IMR-90 (cell line): ENCODE results near the gene GRID1. TPM values are rescaled to one million over a fixed set of nuclear protein-coding genes. Genes with fewer than 3 reads are reported as not detected.

Experiments used
- ATAC-seq: fragments of 200-7000 bp; cut with Tn5 transposase; 2 replicates; pipeline ENCODE4 v1.9.1; 2020; ENCODE audit warnings: low read depth, mild to moderate bottlenecking, moderate library complexity
- BruUV-seq: library from RNA; stranded (reverse); fragments of 400-500 nt; replicated peaks from 2 replicates; lab custom pipeline; 2021; lab: Mats Ljungman, UMichigan
- CTCF ChIA-PET: fragments of 300-600 bp; formaldehyde crosslinking; extraction: SDS; loops from one replicate; lab custom pipeline; 2021; ENCODE audit warnings: antibody characterized with exemption; lab: Yijun Ruan, JAX
- POLR2A ChIA-PET: fragments of 300-600 bp; sonication (Branson Sonifier 250); formaldehyde crosslinking; loops from one replicate; lab custom pipeline; 2022; ENCODE audit warnings: antibody characterized with exemption; ENCODE audit not compliant: unreplicated experiment; lab: Charles Lee
- DNase-seq: peaks from one replicate; pipeline ENCODE4 v3.0.0; 2013
- H2AFZ ChIP-seq: replicated peaks from 2 replicates; pipeline ENCODE3; 2013; ENCODE audit warnings: low read length, mild to moderate bottlenecking; ENCODE audit not compliant: poor library complexity
- H2AK5ac ChIP-seq: 2 replicates; pipeline ENCODE4 v1.6.1; 2013; ENCODE audit warnings: low read depth, low read length, inconsistent platforms
- H2AK9ac ChIP-seq: replicated peaks from 2 replicates; pipeline ENCODE3; 2013; ENCODE audit warnings: mild to moderate bottlenecking, low read depth, low read length, moderate library complexity; ENCODE audit not compliant: poor library complexity
- H2BK120ac ChIP-seq: 2 replicates; pipeline ENCODE4 v1.6.1; 2013; ENCODE audit warnings: low read depth, low read length, inconsistent platforms
- H2BK15ac ChIP-seq: 3 replicates; pipeline ENCODE4 v1.6.1; 2013; ENCODE audit warnings: low read depth, low read length, inconsistent platforms
- H2BK20ac ChIP-seq: 2 replicates; pipeline ENCODE4 v1.6.1; 2013; ENCODE audit warnings: low read depth, mild to moderate bottlenecking, inconsistent platforms, low read length, moderate library complexity
- H2BK5ac ChIP-seq: 2 replicates; pipeline ENCODE4 v1.6.1; 2013; ENCODE audit warnings: mild to moderate bottlenecking, low read depth, low read length, inconsistent platforms; ENCODE audit not compliant: poor library complexity, severe bottlenecking
- H3K14ac ChIP-seq: replicated peaks from 2 replicates; pipeline ENCODE4 v1.6.1; 2013; ENCODE audit warnings: low read depth, low read length, inconsistent platforms
- H3K18ac ChIP-seq: 2 replicates; pipeline ENCODE4 v1.6.1; 2013; ENCODE audit warnings: low read depth, low read length, control low read depth
- H3K23ac ChIP-seq: 2 replicates; pipeline ENCODE4 v1.6.1; 2013; ENCODE audit warnings: low read depth, low read length, inconsistent platforms
- H3K27ac ChIP-seq: 2 replicates; pipeline ENCODE4 v1.5.1; 2013; ENCODE audit warnings: mild to moderate bottlenecking, control low read depth, low read length; ENCODE audit not compliant: insufficient read depth
- H3K27me3 ChIP-seq: 2 replicates; pipeline ENCODE4 v1.6.1; 2013; ENCODE audit warnings: low read length; ENCODE audit not compliant: control insufficient read depth, insufficient read depth
- H3K36me3 ChIP-seq: 2 replicates; pipeline ENCODE4 v1.6.1; 2013; ENCODE audit warnings: low read length, mixed read lengths; ENCODE audit not compliant: control insufficient read depth, insufficient read depth
- H3K4ac ChIP-seq: 2 replicates; pipeline ENCODE4 v1.6.1; 2013; ENCODE audit warnings: low read depth, low read length, inconsistent platforms
- H3K4me1 ChIP-seq: 2 replicates; pipeline ENCODE4 v1.6.1; 2013; ENCODE audit warnings: low read length, mixed read lengths; ENCODE audit not compliant: control insufficient read depth, insufficient read depth
- H3K4me2 ChIP-seq: 2 replicates; pipeline ENCODE4 v1.6.1; 2013; ENCODE audit warnings: low read depth, mild to moderate bottlenecking, control low read depth, low read length, moderate library complexity
- H3K4me3 ChIP-seq: 2 replicates; pipeline ENCODE4 v1.5.1; 2013; ENCODE audit warnings: low read depth, mild to moderate bottlenecking, control low read depth, low read length, moderate library complexity; ENCODE audit not compliant: insufficient read depth
- H3K56ac ChIP-seq: 2 replicates; pipeline ENCODE4 v1.6.1; 2013; ENCODE audit warnings: low read length, inconsistent platforms; ENCODE audit not compliant: insufficient read depth; ENCODE audit errors: extremely low read depth
- H3K79me1 ChIP-seq, 2 experiments: 2 replicates each; pipeline ENCODE4 v1.6.1; 2013; ENCODE audit warnings: low read length in 2 of 2, inconsistent platforms in 1 of 2, low read depth in 1 of 2
- H3K9ac ChIP-seq: 2 replicates; pipeline ENCODE4 v1.6.1; 2013; ENCODE audit warnings: low read depth, low read length, control low read depth
- H3K9me1 ChIP-seq: 2 replicates; pipeline ENCODE4 v1.6.1; 2013; ENCODE audit warnings: low read length, inconsistent platforms; ENCODE audit not compliant: insufficient read depth
- H3K9me3 ChIP-seq: 2 replicates; pipeline ENCODE4 v1.6.1; 2013; ENCODE audit warnings: low read length; ENCODE audit not compliant: control insufficient read depth, insufficient read depth
- H4K20me1 ChIP-seq: 2 replicates; pipeline ENCODE4 v1.6.1; 2013; ENCODE audit warnings: low read length, inconsistent platforms; ENCODE audit not compliant: insufficient read depth
- H4K5ac ChIP-seq: 2 replicates; pipeline ENCODE4 v1.6.1; 2013; ENCODE audit warnings: mild to moderate bottlenecking, low read depth, low read length, control low read depth
- H4K8ac ChIP-seq, 2 experiments: 2 replicates each; pipeline ENCODE4 v1.6.1; 2013; ENCODE audit warnings: low read depth in 2 of 2, low read length in 2 of 2, control low read depth in 1 of 2, inconsistent platforms in 1 of 2
- H4K91ac ChIP-seq: 2 replicates; pipeline ENCODE4 v1.6.1; 2013; ENCODE audit warnings: low read depth, low read length, inconsistent platforms; ENCODE audit not compliant: insufficient read depth
- BHLHE40 ChIP-seq: fragments of 150-350 bp; IDR thresholded peaks from 2 replicates; pipeline ENCODE4 v1.6.1; 2016; ENCODE audit warnings: mild to moderate bottlenecking, low read depth, low read length
- CEBPB ChIP-seq: IDR thresholded peaks from 2 replicates; pipeline ENCODE4 v1.6.1; 2012; ENCODE audit warnings: low read depth, low read length, improper control_type of control experiment
- CHD1 ChIP-seq: IDR thresholded peaks from 2 replicates; pipeline ENCODE4 v1.6.1; 2012; ENCODE audit warnings: low read depth, low read length, improper control_type of control experiment
- CTCF ChIP-seq: conservative IDR thresholded peaks from 2 replicates; pipeline ENCODE4 v1.5.1; 2012; ENCODE audit warnings: mild to moderate bottlenecking, low read depth, low read length, improper control_type of control experiment
- FOS ChIP-seq: fragments of 150-350 bp; IDR thresholded peaks from 2 replicates; pipeline ENCODE4 v1.6.1; 2016; ENCODE audit warnings: low read depth, low read length
- MAFK ChIP-seq: IDR thresholded peaks from 2 replicates; pipeline ENCODE4 v1.6.1; 2012; ENCODE audit warnings: low read depth, low read length, improper control_type of control experiment
- MAZ ChIP-seq: IDR thresholded peaks from 2 replicates; pipeline ENCODE4 v1.6.1; 2012; ENCODE audit warnings: low read depth, mild to moderate bottlenecking, low read length, improper control_type of control experiment, moderate library complexity, borderline replicate concordance
- MXI1 ChIP-seq: IDR thresholded peaks from 2 replicates; pipeline ENCODE4 v1.6.1; 2012; ENCODE audit warnings: low read depth, mild to moderate bottlenecking, low read length, moderate library complexity, borderline replicate concordance
- NFE2L2 ChIP-seq: fragments of 150-350 bp; IDR thresholded peaks from 2 replicates; pipeline ENCODE4 v1.6.1; 2016; ENCODE audit warnings: low read depth, mild to moderate bottlenecking, low read length
- POLR2A ChIP-seq: IDR thresholded peaks from 2 replicates; pipeline ENCODE4 v1.6.1; 2012; ENCODE audit warnings: mild to moderate bottlenecking, low read depth, low read length
- RAD21 ChIP-seq: IDR thresholded peaks from 2 replicates; pipeline ENCODE4 v1.6.1; 2012; ENCODE audit warnings: low read length, improper control_type of control experiment
- RCOR1 ChIP-seq: IDR thresholded peaks from 2 replicates; pipeline ENCODE4 v1.6.1; 2012; ENCODE audit warnings: mild to moderate bottlenecking, low read length, improper control_type of control experiment; ENCODE audit not compliant: insufficient replicate concordance
- RFX5 ChIP-seq: IDR thresholded peaks from 2 replicates; pipeline ENCODE4 v1.8.0; 2012; ENCODE audit warnings: low read depth, mild to moderate bottlenecking, low read length, moderate library complexity
- SMC3 ChIP-seq: fragments of 150-350 bp; IDR thresholded peaks from 2 replicates; pipeline ENCODE4 v1.6.1; 2016; ENCODE audit warnings: low read depth, mild to moderate bottlenecking, antibody characterized with exemption, low read length, moderate library complexity
- dilution Hi-C: fragments of 300-500 bp; cut with HindIII; formaldehyde crosslinking; loops from one replicate; pipeline ENCODE4 v1.14.3; 2018; ENCODE audit warnings: low sequenced_read_pairs; ENCODE audit not compliant: unreplicated experiment
- in situ Hi-C: fragments of 300-500 bp; cut with MboI; formaldehyde crosslinking; loops from 3 replicates; pipeline ENCODE4 v1.14.3; 2019; ENCODE audit warnings: low sequenced_read_pairs, inconsistent platforms, mixed read lengths
- intact Hi-C: fragments of 100-400 bp; cut with micrococcal nuclease; formaldehyde crosslinking; loops from 2 replicates; pipeline ENCODE4 v1.10.0; 2022
- polyA plus RNA-seq, 3 experiments: library from polyadenylated mRNA; depleted of rRNA; stranded (reverse); fragments of >200 nt; gene quantifications; 2 replicates each; pipeline ENCODE4 v1.2.3, GENCODE V29; 2012; ENCODE audit warnings: low replicate concordance in 1 of 3
- total RNA-seq: library from RNA; depleted of rRNA; stranded (reverse); fragments of >200 nt; gene quantifications from 2 replicates; pipeline ENCODE4 v1.2.3, GENCODE V29; 2012
- TF ChIP-seq, protein P1 (sequence below): fragments of 150-350 bp; IDR thresholded peaks from 2 replicates; pipeline ENCODE4 v1.6.1; 2017; ENCODE audit warnings: mild to moderate bottlenecking, antibody characterized with exemption, low read length, low read depth
- TF ChIP-seq, protein P2 (sequence below): fragments of 150-350 bp; IDR thresholded peaks from 2 replicates; pipeline ENCODE4 v1.6.1; 2016; ENCODE audit warnings: low read depth, mild to moderate bottlenecking, low read length, moderate library complexity, borderline replicate concordance

Gene GRID1
- total and polyA plus RNA-seq, 2 of the 4 experiments (the other 2 are of a cell fraction): not detected

GRCh38 chr10:86130041-86130440 is 236.6 kb downstream of the GRID1 start:
- Histone ChIP-seq H3K4ac (no peak overlapping the region), H4K5ac (no peak overlapping the region), H3K9me1 (no peaks in the 10 kb centered on the region), H2BK120ac (no peak overlapping the region), H2BK20ac (no peak overlapping the region), H3K79me1 (no peaks in the 10 kb centered on the region), H3K56ac (no peak overlapping the region), H3K27ac (no peak overlapping the region), H3K18ac (no peak overlapping the region), H3K4me3 (no peak overlapping the region), H2BK15ac (no peak overlapping the region), H2BK5ac (no peak overlapping the region), H2AK5ac (no peak overlapping the region), H4K20me1 (no peaks in the 10 kb centered on the region), H3K27me3 (no peaks in the 10 kb centered on the region), H3K9ac (no peak overlapping the region), H2AK9ac (no peak overlapping the region), H3K4me2 (no peak overlapping the region), H3K9me3 (peaks cover 6% of the 10 kb centered on the region; the same call in 1 of the 2 replicates), H2AFZ (no peak overlapping the region), H3K14ac (no peak overlapping the region), H3K23ac (no peak overlapping the region), H3K36me3 (no peaks in the 10 kb centered on the region), H4K8ac (no peak overlapping the region), H4K91ac (no peak overlapping the region), H3K4me1 (no peaks in the 10 kb centered on the region)
- CTCF ChIA-PET: no interaction called here
- in situ Hi-C loops: no loop called here
- DNase-seq: no peak
- POLR2A ChIA-PET: no interaction called here
- intact Hi-C loops: no loop called here
- dilution Hi-C loops: no loop called here
- BruUV-seq: no TSS peak
- TF ChIP-seq CEBPB: no peak
- TF ChIP-seq RAD21: no peak
- no peak for TF ChIP-seq SMC3
- no peak for TF ChIP-seq POLR2A
- no peak for TF ChIP-seq BHLHE40
- TF ChIP-seq, protein P1, sequence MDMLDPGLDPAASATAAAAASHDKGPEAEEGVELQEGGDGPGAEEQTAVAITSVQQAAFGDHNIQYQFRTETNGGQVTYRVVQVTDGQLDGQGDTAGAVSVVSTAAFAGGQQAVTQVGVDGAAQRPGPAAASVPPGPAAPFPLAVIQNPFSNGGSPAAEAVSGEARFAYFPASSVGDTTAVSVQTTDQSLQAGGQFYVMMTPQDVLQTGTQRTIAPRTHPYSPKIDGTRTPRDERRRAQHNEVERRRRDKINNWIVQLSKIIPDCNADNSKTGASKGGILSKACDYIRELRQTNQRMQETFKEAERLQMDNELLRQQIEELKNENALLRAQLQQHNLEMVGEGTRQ: no peak
- TF ChIP-seq MAZ: no peak
- TF ChIP-seq MXI1: no peak
- no peak for TF ChIP-seq CHD1
- TF ChIP-seq RFX5: no peak
- TF ChIP-seq FOS: no peak
- no peak for TF ChIP-seq RCOR1
- no peak for TF ChIP-seq MAFK
- TF ChIP-seq NFE2L2: no peak
- TF ChIP-seq, protein P2, sequence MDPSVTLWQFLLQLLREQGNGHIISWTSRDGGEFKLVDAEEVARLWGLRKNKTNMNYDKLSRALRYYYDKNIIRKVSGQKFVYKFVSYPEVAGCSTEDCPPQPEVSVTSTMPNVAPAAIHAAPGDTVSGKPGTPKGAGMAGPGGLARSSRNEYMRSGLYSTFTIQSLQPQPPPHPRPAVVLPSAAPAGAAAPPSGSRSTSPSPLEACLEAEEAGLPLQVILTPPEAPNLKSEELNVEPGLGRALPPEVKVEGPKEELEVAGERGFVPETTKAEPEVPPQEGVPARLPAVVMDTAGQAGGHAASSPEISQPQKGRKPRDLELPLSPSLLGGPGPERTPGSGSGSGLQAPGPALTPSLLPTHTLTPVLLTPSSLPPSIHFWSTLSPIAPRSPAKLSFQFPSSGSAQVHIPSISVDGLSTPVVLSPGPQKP: no peak
- no peak for TF ChIP-seq CTCF
- no peak for ATAC-seq
